Suppressor macrophage (primary cell): ENCODE measurements around the gene RHCE.
"Not testable (repeated sequence)": the region's sequence is repeated elsewhere in the genome, so short reads cannot be mapped to it uniquely, and the experiment has no call there.

ENCODE experiments used
- DNase-seq, 4 experiments: peaks; one replicate each; pipeline ENCODE4 v3.0.0-alpha.2; 2020 to 2022

RHCE gene

DNA sequence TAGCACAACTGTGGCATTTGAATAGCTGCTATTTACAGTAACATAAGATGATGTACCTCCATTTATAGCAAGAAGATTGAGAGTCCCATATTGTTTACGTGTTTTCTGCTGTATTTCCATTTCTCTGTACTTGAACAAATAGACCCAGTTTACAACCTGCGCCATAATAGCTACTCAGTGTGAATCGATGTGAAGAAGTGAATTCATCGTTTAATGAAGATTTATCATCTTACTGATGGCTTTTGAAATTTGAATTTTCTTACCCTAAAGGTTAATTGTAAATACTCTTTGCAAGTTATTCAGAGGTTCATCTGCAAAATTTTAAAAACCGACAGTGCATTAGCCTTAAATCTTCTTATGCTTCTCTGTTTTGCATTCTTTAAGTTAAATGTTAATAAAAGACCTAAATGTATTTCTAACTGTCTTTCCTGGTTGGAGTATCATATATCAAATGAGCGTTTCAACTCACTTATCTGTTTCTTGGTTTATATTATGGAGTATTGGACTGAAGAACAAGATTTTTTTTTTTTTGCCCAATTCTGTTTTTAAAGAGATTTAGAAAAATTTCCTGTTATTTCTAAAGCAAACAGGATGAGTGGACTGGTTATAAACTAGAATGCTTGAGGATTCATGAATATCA is 12.2 kb upstream of the RHCE start:
- no peak for DNase-seq

DNA sequence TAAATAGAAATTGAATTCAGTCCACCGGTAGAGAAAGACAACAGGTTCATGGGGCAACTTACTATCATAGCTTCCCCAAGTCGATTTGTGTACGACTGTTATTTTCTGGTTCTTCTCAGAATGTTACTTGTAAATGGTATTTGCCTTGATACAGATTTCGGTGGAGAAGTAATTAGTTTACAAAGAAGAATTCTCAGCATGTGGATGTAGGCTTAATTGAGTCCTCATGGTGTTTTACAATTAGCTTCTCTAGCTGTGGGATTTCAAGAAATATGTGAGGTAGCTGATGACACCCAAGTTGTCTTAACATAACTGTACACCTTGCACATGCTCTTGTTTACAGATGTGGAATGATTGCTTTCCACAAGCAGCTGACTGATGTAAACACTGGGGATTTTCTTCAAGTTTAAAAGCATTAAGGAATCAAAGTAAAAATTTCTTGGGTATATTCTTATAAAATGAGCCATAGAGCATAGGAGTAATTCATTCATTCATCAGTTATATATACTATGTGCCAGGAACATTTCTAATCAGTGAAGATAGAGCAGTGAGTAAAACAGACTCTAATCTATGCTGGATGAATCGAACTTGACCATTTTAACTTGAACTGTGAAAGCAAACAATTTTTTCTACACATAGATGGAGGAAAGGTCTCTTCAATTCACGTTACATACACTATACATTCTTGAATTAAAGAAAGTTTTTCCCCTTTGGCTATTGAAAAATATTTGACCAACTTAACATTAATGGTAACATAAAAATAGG is 11.5 kb upstream of the RHCE start:
- DNase-seq = no peak

DNA sequence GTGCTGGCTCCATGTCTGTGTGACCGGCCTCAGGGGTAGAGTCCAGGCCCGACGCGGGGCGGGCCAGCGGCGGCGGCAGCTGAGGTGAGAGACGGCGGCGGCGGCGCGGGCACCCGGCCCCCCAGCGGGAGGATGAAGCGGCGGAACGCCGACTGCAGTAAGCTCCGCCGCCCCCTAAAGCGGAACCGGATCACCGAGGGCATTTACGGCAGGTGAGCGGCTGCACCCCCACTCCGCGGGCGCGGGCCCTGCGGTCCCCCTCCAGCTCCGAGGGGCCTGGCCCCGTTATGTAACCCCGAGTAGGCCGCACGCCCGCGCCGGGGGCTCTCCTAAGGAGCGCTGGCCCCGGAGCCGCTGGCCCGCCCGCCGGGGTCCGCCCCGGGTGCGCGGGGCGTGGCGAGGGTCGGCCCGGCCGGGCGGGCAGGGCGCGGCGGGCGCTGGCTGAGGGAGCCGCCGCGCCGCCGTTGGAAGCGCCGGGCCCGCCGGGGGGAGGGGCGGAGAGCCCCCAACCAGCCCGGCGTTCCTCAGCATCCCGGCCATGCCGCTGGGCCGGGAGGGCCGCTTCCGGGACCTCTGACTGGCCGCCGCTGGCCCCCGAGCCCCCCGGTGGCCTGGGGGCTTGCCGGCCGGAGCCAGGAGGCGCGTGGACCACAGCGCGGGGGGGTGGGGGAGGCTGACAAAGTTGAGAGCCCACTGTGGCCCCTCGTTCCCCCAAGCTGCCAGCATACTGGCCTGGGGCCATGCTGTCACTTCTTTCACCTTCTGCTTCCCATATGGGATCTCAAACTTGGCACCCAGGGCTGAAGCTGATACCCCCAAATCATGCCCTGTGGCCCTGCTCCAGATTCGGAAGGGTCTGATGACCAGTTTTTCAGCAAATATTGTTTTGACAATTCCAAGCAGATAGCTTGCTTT is 10.6 kb upstream of the RHCE start:
- peak in 1 of 4 experiments; percentile 24 for DNase-seq

- DNase-seq = peak; percentile 97 to 98 (median 98)
These were observed 9.7 kb upstream of the RHCE start, which contains the start of gene MACO1 for GRCh38 chr1:25430073-25430966. TSS of gene MACO1 (plus strand) at chr1:25430897. CDS start at chr1:25431099, 202 bp downstream.

DNA sequence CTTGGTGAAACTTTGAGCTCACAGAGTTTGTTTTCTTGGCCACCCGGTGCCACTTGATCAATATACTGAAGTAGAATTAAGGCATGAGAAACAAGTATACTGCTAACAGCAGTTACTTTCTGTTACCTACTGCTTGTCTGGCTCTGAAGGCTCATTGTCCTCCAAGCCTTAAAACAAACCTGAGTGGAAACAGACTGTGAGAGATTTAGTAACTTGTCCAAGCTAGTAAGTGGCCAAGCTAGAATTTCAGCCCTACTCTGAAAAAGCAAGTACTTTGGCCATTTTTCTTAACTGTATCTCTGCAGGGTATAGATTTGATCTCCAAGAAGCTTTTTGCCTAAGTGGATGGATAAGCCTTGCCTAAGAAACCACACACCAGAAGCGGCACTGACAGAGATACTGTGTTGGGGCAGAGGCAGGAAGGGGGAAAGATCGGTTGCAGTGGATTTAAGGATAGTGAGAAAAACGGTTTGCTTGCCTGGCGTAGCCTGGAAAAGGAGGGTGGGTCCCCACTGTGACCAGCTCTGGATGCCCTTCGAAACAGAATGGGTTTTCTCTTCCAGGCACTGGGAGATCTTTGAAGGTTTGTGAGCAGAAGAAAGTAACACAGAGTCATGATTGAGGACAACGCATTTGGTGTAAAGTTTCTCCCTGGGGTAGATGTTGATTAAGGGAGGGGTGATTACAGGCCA is 8.0 kb upstream of the RHCE start:
- DNase-seq = no peak

GRCh38 chr1:25427696-25428095 is 7.1 kb upstream of the RHCE start:
- no peak for DNase-seq

GRCh38 chr1:25425098-25426085 is 4.8 kb upstream of the RHCE start:
- DNase-seq = no peak

DNA sequence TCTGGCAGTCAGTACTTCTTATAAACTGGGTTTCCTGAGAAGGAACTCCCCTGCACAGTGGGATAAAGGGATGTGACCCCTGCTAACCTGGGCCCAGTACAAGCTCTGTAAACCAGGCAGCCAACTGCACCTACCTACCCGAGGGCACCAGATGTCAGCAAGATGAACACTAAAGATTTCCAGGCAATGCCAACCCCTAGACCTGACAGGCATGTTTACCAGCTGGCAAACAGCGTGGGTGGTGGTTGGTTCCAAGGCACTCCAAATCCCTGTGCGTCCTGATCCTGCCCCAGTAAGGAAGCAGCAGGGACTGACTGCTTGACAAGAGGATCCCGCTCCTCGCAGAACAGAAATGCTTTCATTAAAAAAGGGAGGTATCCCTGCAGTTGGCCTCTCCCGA is 2.6 kb upstream of the RHCE start:
- DNase-seq = not testable (repeated sequence)

GRCh38 chr1:25419339-25419738 is 1.3 kb downstream of the RHCE start:
- not testable (repeated sequence) for DNase-seq

DNA sequence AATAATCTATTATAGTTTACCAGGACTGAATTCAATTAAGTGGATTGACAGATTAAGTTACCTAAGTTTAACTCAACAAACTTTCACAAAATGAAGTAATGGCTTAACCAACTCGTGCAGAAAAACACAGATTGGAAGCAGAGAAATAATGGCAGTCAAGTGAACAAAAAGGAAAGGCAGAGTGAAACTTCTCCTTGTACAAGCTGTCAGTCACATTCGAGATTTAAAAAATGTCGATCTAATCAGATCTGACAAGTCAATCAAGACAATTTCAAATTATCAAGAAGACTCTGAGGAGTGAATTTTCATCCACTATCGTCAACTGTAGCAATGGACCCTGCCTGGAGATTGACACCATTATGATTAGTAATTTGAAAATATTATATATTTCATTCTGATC is 3.3 kb downstream of the RHCE start:
- not testable (repeated sequence) for DNase-seq

DNA sequence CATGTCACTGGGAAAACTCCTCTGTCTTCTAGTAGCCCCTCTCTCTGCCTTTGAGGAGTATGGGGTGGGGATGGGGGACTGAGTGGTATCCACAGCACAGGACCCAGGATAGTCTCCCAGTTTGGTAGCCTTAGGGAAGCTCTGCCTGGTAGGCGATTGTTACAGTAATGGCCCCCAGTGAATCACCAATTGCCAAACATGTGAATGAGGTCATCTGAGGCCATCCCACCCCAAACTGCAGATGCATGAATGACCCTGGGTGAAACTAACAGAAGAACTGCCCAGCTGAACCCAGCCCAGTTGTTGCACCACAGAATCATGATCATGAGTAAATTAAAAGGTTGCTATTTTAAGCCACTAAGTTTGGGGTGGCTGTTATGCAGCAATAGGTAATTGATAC is 6.0 kb downstream of the RHCE start:
- not testable (repeated sequence) for DNase-seq

DNA sequence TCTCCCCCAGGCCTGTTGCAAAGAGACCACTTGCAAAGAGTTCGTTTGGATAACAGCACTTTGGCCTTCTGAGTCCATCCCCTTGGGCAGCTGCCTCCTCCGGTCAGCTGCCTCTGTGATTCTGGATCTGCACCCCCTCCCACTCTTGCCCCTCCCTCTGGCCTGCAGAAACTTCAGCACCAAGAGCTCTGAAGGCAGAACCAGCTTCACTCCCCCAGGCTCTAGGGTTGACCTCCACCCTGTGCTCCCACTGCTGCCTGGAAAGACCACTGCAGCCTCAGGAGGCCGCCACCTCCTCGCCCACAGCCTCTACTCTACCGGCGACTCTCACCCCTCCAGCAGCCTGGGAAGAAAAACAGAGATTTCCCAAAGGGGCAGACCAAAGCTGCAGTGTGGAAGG is 6.5 kb downstream of the RHCE start:
- not testable (repeated sequence) for DNase-seq

DNA sequence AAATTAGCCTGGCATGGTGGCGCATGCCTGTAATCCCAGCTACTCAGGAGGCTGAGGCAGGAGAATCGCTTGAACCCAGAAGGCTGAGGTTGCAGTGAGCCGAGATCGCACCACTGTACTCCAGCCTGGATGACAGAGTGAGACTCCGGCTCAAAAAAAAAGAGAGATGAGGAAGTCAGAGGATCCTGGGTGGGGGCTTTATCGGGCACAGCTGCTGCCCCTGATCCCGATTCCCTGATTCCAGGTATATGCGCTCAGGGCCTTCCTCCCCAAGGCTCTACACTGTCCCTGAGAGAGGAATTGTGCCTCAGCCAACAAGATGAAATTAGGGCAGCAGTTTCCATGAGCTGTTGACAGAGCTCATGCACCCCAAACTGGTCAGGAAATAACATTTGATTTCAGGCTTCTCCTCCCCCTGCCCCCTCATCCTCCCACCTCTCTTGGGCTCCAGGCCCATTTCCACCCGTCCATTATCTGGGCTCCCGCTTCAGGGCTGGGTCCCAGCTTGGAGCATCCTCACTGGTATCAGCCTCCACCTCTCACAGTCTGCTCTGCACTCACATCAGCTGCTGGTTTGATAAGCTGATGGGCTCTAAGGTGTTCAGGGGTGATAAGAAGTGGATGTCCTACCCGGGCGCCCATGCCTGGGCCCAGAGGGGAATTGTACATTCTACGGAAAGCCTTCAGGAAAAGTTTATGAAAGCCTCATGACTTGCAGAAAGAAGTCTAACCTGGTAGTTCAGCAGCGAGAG is 7.6 kb downstream of the RHCE start:
- not testable (repeated sequence) for DNase-seq

DNA sequence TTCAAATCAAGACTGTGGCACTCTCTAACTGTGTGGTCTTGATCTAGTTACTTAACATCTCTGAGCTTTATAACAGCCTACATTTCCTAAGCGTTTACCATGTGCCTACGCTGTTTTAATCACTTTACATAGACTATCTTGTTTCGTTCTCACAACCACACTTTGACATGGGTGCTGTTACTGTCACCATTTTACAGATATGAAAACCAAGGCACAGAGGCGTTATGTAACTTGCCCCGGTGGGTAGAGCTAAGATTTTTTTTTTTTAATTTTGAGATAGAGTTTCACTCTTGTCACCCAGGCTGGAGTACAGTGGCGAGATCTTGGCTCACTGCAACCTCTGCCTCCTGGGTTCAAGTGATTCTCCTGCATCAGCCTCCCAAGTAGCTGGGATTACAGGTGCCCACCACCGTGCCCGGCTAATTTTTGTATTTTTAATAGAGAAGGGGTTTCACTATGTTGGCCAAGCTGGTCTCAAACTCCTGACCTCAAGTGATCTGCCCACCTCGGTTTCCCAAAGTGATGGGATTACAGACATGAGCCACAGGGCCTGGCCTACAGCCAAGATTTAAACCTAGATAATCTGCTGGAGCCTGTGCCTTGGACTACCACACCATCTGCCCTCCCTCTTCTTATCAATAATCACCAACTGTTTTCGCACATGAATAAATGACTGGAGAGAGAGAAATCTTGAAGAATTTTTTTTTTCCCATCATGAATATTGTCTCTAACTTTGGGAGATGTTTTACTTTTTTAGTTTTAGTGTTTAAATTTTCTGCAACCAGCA is 10.8 kb downstream of the RHCE start:
- DNase-seq = not testable (repeated sequence)

GRCh38 chr1:25405731-25406305 is 14.8 kb downstream of the RHCE start:
- DNase-seq = not testable (repeated sequence)

GRCh38 chr1:25402947-25403803 is 17.4 kb downstream of the RHCE start:
- DNase-seq = not testable (repeated sequence)

GRCh38 chr1:25398079-25398478 is 22.5 kb downstream of the RHCE start:
- DNase-seq = not testable (repeated sequence)
